Measurements from ENCODE around the gene ABHD1.

The ABHD1 gene

DNA sequence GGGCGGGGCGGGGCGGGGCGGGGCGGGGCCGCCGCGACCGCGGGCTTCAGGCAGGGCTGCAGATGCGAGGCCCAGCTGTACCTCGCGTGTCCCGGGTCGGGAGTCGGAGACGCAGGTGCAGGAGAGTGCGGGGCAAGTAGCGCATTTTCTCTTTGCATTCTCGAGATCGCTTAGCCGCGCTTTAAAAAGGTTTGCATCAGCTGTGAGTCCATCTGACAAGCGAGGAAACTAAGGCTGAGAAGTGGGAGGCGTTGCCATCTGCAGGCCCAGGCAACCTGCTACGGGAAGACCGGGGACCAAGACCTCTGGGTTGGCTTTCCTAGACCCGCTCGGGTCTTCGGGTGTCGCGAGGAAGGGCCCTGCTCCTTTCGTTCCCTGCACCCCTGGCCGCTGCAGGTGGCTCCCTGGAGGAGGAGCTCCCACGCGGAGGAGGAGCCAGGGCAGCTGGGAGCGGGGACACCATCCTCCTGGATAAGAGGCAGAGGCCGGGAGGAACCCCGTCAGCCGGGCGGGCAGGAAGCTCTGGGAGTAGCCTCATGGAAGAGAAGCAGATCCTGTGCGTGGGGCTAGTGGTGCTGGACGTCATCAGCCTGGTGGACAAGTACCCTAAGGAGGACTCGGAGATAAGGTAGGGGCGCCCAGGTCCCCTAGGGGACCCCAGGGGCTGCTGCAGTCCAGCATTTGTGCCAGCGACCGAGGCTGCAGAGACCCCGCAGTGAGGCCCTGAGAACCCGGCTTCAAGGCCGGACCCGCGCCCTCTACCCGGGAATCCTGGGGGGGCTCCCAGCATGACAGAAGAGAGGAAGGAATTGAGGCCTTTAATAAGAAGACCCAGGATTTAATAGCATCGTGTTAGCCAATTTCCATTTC lies 36.7 kb upstream of the ABHD1 start, which contains the start of gene KHK:
Gene KHK, plus strand, starts transcription at position 49 of the 870 bp plus-strand sequence. Its CDS starts 488 bp downstream, at position 537.
- DNase-seq (ENCODE audit: low read depth in 2 of 2), result no peak

DNA sequence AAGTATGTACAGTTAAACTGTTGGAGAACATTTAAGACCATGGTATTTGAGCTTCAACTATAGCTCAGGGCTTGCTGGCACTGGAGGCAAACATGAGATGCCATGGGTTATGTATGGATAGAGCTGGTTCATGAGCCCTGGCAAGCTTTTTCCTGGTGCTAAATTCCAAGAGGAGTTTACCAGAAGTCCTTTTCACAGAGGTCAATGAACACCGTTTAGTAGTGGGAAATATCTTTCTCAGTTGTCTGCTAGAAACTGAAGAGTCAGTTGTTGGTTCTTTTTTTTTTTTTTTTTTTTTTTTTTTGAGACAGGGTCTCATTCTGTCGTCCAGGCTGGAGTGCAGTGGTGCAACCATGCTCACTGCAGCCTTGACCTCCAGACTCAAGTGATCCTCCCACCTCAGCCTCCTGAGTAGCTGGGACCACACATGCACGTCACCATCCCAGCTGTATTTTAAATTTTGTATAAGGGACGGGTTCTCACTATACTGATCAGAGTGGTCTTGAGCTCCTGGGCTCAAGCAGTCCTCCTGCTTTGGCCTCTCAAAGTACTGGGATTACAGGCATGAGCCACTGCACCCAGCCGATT lies 35.7 kb upstream of the ABHD1 start:
- DNase-seq (ENCODE audit: low read depth in 2 of 2), result no peak

DNA sequence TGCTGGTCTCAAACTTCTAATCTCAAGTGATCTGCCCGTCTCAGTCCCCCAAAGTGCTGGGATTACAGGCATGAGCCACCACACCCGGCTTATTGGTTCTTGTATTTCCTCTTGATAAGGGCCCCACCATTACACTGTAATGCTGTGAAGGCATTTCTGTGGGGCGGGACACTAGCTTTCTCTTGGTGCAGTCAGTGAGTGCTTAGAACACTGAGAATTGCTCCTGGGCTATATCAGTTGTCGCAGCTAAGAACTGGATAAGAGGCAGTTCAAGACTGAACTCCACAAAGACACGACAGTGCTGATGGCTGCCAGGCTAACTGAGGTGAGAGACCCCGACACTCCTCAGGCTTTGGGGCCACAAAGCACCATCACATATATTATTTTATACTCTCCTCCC lies 35.0 kb upstream of the ABHD1 start:
- DNase-seq (ENCODE audit: low read depth in 2 of 2), result no peak

DNA sequence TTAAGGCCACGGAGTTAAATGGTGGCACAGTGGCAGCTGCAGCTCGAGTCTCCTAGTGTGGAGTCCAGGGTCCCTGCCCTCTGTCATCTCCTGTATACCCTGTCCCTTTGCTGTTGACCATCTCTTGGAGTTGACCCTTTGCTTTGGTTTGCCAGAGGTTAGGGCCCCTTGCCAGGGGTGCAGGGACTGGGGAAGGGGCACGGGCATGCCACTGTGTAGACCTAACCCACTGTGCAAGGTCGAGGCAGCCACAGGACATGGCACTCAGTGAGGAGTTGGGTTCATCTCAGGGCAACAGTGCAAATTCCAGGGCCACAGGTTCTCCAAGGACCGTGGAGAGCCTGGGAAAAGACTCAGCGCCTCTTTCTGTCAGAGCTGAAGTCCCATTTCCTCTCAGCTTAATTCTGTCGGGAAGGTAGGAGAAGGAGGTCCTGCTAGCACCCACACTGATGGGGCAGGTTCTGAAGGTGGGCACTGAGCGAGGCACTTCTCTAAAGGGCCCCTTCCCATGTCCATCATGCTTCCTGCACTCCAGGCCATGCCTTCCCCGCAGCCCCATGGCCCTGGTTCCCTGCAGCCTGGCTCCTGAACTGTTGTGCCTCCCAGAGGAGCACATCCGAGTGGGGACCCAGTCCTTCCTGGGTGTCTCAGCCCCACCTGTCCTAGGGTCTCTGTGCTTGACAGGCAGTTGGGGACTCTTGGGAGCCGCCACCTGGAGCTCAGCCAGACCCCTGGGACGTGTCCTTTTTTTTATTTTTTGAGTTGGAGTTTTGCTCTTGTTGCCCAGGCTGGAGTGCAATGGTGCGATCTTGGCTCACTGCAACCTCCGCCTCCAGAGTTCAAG lies 34.3 kb upstream of the ABHD1 start:
- no peak for DNase-seq (ENCODE audit: low read depth in 2 of 2)

DNA sequence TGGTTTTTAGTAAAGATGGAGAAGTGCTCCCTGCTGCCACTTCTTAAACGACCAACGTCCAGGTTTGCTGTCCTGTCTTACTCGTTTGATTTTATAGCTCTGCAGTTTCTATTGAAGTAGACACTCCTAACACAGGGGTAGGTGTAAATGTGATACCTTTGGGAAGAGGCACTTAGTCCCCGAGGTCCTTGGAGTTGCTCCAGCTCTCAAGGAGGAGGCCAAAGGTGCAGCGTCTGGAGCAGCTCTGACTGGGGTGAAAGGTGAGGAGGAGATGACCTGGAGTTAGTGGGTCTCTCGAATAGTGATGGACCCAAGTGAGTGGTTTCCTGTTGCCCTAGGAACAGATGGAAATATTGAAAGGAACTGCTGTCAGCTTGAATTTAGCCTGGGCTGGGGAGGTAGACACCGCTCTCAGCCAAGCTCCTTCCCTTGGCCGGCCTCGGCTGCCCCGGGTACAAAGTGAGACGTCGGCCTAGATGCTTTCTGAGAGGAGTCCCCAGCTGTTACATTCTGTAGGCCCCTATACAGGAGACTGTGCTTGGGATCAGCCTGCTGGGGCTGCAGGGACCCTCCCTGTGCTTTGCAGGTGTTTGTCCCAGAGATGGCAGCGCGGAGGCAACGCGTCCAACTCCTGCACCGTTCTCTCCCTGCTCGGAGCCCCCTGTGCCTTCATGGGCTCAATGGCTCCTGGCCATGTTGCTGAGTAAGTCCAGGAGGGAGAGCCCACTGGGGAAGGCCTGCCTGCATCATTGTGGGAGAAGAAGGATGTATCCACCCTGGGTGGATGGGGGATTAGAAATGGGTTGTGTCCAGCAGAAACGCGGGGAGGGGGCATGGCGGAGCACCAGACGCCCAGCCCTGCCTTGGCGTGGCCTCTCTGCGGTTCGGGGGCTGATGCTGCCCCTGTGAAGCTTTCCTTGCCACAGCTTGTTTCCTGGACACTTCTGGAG lies 31.6 kb upstream of the ABHD1 start:
- DNase-seq (ENCODE audit: low read depth in 2 of 2), result no peak

DNA sequence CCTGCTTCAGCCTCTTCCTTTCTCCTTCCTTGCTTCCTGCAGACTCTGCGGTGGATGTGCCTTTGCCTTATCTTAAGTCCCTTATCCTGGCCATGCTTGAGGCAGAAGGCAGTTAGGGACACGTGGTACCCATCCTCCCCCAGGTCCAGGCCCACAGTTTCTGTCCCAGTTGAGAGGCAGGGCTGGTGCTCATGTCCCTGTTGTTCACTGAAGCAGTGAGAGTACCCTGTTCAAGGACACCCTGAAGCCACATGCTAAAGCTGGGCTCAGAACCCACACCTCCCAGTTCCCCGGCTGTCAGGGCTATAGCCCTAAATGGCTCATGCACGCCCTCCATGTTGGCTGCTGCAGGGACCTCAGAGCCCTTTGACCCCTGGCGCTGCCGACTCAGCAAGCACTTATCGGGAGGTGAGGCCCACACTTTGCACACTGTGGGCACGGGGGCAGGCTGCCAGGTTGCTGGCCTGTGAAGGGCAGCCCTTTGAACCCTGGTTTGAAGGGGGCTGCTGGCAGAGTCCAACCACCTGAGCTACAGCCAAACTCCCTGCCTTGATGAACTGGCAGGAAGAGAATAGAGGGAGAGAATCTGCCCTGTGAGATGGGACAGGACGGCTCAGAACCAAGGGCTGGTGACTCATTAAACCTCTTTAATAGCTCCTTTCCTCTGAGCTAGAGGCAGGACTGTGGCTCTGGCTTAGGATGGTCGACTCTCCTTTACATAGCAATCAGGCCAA lies 30.8 kb upstream of the ABHD1 start:
- no peak for DNase-seq (ENCODE audit: low read depth in 2 of 2)

DNA sequence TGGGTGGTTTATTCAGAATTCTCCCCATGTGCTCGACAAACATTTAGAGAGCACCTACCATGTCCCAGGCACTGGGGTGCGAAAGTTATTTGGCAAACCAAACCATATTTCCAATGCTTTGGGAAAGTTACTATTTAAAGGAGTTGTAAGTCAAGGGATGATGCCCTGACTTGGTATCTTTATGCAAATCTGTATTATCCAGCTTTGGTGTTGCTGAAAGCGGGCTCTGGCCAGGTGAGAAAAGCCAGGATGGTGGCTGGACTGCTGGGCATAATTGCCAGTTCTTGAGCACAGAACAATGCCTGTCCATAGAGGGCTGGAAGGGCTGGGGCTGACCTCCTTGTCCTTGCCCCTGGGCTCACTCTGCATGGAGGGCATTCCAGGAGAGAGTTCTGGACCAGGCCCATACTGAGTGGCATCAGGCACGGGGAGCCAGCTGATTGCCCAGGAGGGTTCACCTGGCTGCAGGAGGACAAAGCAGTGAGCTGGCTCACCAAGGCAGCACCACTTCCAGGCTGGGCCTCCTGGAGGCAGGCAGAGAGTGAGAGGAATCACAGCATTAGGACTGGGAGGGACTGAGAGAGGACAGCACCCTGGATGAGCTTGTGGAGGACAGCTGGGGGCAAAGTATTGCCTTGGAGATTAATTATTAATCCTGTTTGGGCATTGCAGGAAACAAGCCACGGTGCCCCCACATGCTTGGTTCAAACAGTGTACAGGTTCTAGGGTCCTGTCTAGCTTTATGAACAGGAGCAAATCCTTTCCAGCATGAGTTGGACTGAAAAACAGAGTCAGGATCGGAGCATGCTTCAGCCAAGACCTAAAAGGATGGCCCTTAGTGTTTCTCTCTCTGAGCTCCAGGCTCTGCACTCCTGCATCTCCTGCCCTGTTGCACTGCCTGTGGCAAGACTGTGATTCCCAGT lies 29.9 kb upstream of the ABHD1 start:
- no peak for DNase-seq (ENCODE audit: low read depth in 2 of 2)

DNA sequence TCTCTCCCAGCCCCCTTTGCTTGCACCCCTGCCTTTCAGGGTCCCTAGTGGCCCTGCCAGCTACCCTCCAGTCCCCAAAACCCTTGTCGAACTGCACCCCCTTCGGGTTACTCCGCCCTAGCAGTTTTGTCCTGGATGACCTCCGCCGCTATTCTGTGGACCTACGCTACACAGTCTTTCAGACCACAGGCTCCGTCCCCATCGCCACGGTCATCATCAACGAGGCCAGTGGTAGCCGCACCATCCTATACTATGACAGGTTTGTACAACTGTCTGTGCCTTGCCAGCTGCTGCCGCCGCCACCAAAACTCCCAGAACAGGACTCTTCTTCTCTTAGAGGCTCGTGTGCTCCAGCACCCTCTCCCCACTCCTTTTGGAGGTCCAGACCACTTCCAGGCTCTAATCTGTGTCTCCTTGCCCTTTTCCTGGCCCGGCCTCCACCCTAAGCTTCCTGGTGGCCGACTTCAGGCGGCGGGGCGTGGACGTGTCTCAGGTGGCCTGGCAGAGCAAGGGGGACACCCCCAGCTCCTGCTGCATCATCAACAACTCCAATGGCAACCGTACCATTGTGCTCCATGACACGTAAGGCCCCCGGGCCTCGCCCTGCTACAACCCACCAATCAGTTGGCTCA lies 29.1 kb upstream of the ABHD1 start:
- no peak for DNase-seq (ENCODE audit: low read depth in 2 of 2)

DNA sequence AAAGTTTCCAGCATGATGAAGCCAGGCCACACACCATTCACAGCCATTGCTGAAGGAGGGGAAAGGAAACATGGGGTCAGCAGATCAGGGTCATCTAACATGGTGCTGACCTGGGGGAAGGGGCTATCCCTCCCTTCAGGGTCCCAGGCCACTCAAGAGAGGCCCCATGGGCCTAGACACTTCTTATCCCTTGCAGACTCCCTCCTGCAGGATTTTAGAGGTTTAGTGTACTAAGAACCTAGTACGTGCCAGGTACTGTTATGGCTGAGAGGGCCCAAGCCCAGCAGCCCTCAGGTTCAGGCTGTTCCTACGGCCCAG lies 28.2 kb upstream of the ABHD1 start:
- DNase-seq (ENCODE audit: low read depth in 2 of 2), result no peak

DNA sequence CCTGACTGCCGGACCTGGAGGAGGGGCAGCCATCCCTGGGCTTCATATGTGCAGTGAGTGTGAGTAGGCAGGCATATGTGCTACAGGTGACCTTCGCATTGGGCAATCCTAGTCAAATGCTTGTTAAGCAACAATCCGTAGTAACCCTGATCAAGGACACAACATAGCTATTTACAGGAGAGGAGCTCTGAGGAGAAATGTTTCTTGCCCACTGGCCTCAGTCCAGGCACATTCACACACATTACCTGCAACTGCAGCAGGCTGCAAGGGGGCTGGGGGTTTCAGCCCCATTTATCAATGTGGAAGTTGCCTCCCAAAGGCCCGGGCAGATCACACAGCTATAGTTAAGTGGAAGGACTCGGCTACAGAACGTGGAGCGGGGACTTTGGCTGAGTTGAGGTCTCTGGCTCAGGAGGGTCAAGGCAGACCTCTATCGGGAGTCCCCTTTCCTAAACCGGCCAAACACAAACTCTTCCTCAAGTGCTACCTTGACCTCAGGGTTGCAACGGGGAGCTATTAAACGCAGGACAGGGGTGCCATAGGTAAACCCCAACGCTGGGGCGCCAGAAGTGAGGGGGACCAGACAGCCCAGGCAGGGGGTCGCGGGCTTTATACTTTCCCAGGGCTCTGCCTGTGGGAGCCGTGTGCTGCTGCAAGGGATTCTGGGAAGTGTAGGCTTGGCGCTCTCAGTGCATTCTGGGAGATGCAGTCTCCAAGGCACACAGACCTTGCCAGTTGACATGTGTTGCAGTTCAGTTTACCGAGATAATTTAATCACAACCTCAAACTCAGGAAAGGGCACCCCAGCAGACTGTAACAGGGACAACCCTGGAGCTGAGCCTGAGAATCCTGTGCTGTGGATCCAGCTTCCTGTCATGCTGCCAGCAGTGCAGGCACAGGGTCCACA lies 27.6 kb upstream of the ABHD1 start:
- no peak for DNase-seq (ENCODE audit: low read depth in 2 of 2)

DNA sequence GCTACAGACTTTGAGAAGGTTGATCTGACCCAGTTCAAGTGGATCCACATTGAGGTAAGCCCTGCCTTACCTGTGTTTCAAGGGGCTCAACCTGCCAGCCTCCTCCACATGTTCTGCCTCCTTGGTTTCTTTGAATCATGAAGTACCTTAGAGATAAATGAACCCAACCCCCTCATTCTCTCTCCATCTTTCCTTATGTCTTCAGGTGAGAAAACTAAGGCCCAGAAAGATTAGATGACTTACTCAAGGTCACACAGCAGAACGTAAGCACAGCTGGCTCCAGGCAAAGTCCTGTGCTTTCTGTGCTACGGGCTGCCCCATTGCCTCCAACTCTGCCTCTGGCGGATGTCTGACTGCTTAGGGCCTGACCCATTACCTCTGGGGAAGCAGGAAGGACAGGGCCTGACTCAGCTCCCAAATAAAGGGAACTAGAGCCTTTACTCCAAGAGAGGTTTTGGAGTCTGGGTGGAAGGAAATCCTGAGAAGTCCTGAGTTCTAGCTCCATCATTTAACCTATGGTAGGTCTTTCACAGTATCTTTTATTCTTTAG lies 26.8 kb upstream of the ABHD1 start:
- no peak for DNase-seq (ENCODE audit: low read depth in 2 of 2)

DNA sequence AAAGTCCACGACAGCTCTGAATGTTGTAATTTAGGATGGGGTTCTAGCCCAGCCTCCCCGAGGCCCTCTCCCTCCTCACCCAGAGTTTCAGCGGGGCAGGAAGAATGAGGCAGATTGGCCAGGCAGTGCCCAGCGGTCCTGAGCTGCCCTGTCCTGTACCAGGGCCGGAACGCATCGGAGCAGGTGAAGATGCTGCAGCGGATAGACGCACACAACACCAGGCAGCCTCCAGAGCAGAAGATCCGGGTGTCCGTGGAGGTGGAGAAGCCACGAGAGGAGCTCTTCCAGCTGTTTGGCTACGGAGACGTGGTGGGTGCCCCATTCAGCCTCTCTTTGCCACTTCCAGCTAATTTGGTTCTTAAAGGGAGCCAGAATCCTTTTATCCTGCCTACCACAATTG lies 26.3 kb upstream of the ABHD1 start:
- no peak for DNase-seq (ENCODE audit: low read depth in 2 of 2)

DNA sequence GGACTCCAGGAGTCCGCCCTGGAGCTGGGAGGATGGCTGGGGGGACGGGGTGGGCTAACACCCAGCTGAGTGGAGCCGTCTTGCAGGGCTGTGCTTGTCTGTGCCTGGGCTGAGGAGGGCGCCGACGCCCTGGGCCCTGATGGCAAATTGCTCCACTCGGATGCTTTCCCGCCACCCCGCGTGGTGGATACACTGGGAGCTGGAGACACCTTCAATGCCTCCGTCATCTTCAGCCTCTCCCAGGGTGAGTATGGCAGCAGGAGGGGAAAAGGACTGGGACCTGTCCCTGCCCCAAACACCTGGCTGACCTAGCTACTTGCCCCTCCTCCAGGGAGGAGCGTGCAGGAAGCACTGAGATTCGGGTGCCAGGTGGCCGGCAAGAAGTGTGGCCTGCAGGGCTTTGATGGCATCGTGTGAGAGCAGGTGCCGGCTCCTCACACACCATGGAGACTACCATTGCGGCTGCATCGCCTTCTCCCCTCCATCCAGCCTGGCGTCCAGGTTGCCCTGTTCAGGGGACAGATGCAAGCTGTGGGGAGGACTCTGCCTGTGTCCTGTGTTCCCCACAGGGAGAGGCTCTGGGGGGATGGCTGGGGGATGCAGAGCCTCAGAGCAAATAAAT lies 24.2 kb upstream of the ABHD1 start:
- no peak for DNase-seq (ENCODE audit: low read depth in 2 of 2)

DNA sequence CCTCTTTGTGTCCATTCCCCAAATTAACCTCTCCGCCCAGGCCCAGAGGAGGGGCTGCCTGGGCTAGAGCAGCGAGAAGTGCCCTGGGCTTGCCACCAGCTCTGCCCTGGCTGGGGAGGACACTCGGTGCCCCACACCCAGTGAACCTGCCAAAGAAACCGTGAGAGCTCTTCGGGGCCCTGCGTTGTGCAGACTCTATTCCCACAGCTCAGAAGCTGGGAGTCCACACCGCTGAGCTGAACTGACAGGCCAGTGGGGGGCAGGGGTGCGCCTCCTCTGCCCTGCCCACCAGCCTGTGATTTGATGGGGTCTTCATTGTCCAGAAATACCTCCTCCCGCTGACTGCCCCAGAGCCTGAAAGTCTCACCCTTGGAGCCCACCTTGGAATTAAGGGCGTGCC lies 23.6 kb upstream of the ABHD1 start:
- no peak for DNase-seq (ENCODE audit: low read depth in 2 of 2)

DNA sequence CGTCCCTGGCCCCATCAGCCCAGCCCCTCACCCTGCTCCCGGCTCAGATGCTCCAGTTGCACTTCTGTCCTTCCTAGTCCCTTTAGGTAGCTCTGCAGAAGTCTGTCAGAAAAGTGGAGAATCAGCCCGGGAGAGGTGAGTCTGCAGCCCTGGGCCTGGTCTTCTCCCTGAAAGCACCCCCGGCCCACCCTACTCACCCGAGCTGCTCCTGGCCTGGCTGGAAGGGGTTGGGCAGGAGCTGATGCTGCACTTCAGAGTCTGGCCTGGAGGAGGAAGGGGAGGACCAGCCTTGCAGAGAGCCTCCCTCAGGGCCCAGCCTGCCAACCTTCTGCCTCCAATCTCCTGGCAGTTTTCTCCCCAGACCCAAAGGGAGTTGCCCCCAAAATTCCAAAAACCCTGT lies 21.3 kb upstream of the ABHD1 start:
- DNase-seq (ENCODE audit: low read depth in 2 of 2), result no peak

DNA sequence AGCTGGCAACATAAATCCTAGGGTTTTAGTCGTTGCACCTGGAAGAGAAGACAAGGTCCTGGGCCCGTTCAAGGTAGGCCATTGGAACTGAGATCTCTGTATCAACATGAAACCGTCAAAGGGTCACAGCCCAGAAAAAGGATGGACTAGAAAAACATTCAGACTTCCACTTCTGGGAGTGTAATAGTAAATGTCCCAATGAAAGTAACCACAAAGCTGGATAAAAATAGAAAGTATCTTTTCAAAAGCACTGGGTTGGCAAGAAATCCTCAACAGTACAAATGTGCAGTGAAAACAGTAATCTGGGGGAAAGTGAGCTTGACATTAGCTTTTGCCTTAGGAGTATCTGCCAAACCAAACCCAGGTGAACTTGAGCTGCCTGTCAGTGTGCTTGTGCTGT lies 17.6 kb upstream of the ABHD1 start:
- no peak for DNase-seq (ENCODE audit: low read depth in 2 of 2)

DNA sequence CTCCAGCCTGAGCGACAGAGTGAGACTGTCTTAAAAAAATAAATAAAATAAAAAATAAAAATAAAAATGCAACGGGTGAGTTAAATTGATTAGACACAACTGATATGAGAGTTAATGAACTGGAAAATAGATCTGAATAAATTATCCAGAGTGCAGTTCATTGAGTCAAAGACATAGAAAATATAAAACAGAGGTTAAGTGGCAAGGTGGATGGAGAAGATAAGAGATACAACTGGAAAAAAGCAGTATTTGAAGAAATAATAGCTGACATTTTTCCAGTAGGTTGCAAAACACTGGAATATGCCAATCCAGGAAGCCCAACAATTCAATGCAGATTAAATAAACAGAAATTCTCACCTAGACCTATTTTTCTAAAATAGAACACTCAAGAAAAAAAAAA lies 15.4 kb upstream of the ABHD1 start:
- no peak for DNase-seq (ENCODE audit: low read depth in 2 of 2)
